ENCODE results near the gene SEC14L3.

SEC14L3 gene

DNA sequence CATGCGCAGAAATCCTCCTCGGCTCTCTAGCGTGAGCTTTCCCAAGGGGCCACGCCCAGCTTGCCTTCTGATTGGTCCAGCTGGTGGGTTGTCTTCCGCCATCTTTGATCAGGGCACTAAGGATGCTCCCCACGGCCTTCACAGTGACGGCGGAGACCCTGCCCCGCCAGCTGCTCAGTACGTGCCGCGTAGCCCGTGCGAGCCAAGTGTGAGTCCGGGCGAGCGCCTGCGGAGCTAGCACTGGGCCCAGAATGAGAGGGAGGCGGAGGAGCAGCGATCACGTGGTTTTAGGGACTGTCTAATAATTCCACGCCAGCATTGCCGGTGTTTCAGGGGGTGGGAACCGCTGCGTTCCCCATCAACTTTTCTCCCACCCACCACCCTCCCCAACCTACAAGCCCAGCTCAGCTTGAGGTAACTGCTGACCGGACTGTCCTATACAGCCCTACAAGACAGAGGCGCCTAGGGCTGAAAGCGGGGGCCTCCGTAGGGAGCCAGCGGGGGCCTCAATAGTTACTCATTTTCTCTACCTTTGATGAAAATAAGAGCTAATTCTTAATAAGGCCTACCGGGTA lies 47.8 kb downstream of the SEC14L3 start (continued):
- TF ChIP-seq ZNF398 (tag by site-specific recombination; IDR thresholded peaks at IDR 0.05) (peak; percentile 57), MZF1 (tag by site-specific recombination; IDR thresholded peaks at IDR 0.05; ENCODE audit: borderline replicate concordance) (no peak), ZNF280C (tag by site-specific recombination; IDR thresholded peaks at IDR 0.05) (no peak), ZNF433 (tag by site-specific recombination; IDR thresholded peaks at IDR 0.05; ENCODE audit: low read depth) (no peak), ZNF629 (tag by site-specific recombination; IDR thresholded peaks at IDR 0.05) (peak; percentile 87), IKZF3 (tag by site-specific recombination; IDR thresholded peaks at IDR 0.05) (peak; percentile 70), ZNF341 (tag by site-specific recombination; IDR thresholded peaks at IDR 0.05; ENCODE audit: low read depth) (peak; percentile 91), ZNF76 (tag by site-specific recombination; IDR thresholded peaks at IDR 0.05; ENCODE audit: borderline replicate concordance, low read depth) (peak; percentile 95), GLIS2 (tag by site-specific recombination; IDR thresholded peaks at IDR 0.05) (peak; percentile 69), ZXDB (tag by site-specific recombination; IDR thresholded peaks at IDR 0.05) (peak; percentile 99), HIC1 (tag by site-specific recombination; IDR thresholded peaks at IDR 0.05) (peak; percentile 48; the same call in 1 of the 2 replicates), HOXD13 (CRISPR knock-in tag; IDR thresholded peaks at IDR 0.05; ENCODE audit: borderline replicate concordance) (0 out of 2 replicates have a peak, but pooled peaks have one; percentile 46), ZBTB17 (tag by site-specific recombination; IDR thresholded peaks at IDR 0.05) (peak; percentile 97), ZFHX2 (tag by site-specific recombination; conservative IDR thresholded peaks at IDR 0.05) (peak; percentile 82), WT1 (tag by site-specific recombination; IDR thresholded peaks at IDR 0.05) (peak; percentile 72), ZSCAN30 (tag by site-specific recombination; IDR thresholded peaks at IDR 0.05) (peak; percentile 36), KLF1 (tag by site-specific recombination; IDR thresholded peaks at IDR 0.05) (peak; percentile 53; the same call in 1 of the 2 replicates), ZBTB26 (tag by site-specific recombination; optimal IDR thresholded peaks at IDR 0.05) (peak; percentile 92), ZFP3 (tag by site-specific recombination; IDR thresholded peaks at IDR 0.05; ENCODE audit: low read depth) (no peak), ZFP69B (tag by site-specific recombination; IDR thresholded peaks at IDR 0.05) (peak; percentile 95), GLI4 (tag by site-specific recombination; IDR thresholded peaks at IDR 0.05) (no peak), ZBTB7A (tag by site-specific recombination; IDR thresholded peaks at IDR 0.05; ENCODE audit: low read depth) (peak; percentile 97), EGR2 (tag by site-specific recombination; IDR thresholded peaks at IDR 0.05; ENCODE audit: low read depth) (peak; percentile 83), ZBTB48 (tag by site-specific recombination; IDR thresholded peaks at IDR 0.05) (peak; percentile 100)
- TF ChIP-seq, protein P1, sequence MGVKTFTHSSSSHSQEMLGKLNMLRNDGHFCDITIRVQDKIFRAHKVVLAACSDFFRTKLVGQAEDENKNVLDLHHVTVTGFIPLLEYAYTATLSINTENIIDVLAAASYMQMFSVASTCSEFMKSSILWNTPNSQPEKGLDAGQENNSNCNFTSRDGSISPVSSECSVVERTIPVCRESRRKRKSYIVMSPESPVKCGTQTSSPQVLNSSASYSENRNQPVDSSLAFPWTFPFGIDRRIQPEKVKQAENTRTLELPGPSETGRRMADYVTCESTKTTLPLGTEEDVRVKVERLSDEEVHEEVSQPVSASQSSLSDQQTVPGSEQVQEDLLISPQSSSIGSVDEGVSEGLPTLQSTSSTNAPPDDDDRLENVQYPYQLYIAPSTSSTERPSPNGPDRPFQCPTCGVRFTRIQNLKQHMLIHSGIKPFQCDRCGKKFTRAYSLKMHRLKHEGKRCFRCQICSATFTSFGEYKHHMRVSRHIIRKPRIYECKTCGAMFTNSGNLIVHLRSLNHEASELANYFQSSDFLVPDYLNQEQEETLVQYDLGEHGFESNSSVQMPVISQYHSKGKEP (tag by site-specific recombination; IDR thresholded peaks at IDR 0.05), result peak; percentile 20; the same call in 1 of the 2 replicates
- TF ChIP-seq, protein P2, sequence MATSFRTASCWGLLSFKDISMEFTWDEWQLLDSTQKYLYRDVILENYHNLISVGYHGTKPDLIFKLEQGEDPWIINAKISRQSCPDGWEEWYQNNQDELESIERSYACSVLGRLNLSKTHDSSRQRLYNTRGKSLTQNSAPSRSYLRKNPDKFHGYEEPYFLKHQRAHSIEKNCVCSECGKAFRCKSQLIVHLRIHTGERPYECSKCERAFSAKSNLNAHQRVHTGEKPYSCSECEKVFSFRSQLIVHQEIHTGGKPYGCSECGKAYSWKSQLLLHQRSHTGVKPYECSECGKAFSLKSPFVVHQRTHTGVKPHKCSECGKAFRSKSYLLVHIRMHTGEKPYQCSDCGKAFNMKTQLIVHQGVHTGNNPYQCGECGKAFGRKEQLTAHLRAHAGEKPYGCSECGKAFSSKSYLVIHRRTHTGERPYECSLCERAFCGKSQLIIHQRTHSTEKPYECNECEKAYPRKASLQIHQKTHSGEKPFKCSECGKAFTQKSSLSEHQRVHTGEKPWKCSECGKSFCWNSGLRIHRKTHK (tag by site-specific recombination; IDR thresholded peaks at IDR 0.05), result no peak
